Thyroid gland (tissue), 4 donors: ENCODE data around the gene ATG4D.

Experiments
- CTCF ChIP-seq, 6 experiments: fragments of 200-600 bp in 3 of 6; fragments of 450-650 bp in 3 of 6; sonication (generic) in 3 of 6; IDR thresholded peaks; one replicate each; pipeline ENCODE4 v1.5.1; 2016 to 2019; ENCODE audit warnings: antibody characterized with exemption in 6 of 6, mild to moderate bottlenecking in 2 of 6, inconsistent platforms in 1 of 6, moderate library complexity in 1 of 6
- POLR2A ChIP-seq, 2 donors: fragments of 450-650 bp; IDR thresholded peaks; one replicate each; pipeline ENCODE4 v1.6.1; 2017; ENCODE audit warnings: antibody characterized with exemption in 2 of 2, mild to moderate bottlenecking in 2 of 2, moderate library complexity in 1 of 2

GRCh38 chr19:10587022-10587838 lies 43.5 kb downstream of the ATG4D start, which contains the start of gene AP1M2:
- no peak for TF ChIP-seq CTCF (IDR thresholded peaks at IDR 0.05)
- TF ChIP-seq POLR2A (IDR thresholded peaks at IDR 0.05): no peak
